ENCODE data around the gene HAND2.

- TF ChIP-seq, protein P1, sequence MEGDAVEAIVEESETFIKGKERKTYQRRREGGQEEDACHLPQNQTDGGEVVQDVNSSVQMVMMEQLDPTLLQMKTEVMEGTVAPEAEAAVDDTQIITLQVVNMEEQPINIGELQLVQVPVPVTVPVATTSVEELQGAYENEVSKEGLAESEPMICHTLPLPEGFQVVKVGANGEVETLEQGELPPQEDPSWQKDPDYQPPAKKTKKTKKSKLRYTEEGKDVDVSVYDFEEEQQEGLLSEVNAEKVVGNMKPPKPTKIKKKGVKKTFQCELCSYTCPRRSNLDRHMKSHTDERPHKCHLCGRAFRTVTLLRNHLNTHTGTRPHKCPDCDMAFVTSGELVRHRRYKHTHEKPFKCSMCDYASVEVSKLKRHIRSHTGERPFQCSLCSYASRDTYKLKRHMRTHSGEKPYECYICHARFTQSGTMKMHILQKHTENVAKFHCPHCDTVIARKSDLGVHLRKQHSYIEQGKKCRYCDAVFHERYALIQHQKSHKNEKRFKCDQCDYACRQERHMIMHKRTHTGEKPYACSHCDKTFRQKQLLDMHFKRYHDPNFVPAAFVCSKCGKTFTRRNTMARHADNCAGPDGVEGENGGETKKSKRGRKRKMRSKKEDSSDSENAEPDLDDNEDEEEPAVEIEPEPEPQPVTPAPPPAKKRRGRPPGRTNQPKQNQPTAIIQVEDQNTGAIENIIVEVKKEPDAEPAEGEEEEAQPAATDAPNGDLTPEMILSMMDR (conservative IDR thresholded peaks at IDR 0.05; ENCODE audit: low read length): no peak
- no peak for TF ChIP-seq EZH2phosphoT487 (IDR thresholded peaks at IDR 0.05; ENCODE audit: borderline replicate concordance)
These were observed 39.1 kb downstream of the HAND2 start for GRCh38 chr4:173490817-173491528.

Measured in Loucy (cell line).